ENCODE results near the gene DYNLT2B.
"Not testable (repeated sequence)": the region's sequence is repeated elsewhere in the genome, so short reads cannot be mapped to it uniquely, and the experiment has no call there.

DYNLT2B gene

DNA sequence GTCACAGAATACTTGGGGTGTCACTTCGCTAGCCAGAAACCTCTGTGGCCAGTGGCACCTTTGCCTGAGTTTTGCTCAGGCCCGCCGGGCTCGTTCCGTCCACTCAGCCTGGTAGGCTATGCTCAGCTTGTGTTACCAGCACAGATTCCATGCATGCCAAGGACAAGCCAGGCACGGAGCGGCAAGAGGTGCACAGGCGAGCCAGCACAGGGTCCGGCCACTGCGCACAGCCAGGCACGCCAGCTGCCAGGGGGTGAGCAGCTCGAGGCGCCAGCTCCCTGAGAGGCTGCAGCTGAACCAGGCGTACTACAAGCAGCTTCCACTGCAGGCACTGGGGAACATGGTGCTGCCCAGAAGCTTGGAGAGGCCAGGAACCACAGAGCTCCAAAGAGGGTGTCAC, 45.2 kb downstream of the DYNLT2B start:
- DNase-seq (ENCODE audit: low read depth): no peak

DNA sequence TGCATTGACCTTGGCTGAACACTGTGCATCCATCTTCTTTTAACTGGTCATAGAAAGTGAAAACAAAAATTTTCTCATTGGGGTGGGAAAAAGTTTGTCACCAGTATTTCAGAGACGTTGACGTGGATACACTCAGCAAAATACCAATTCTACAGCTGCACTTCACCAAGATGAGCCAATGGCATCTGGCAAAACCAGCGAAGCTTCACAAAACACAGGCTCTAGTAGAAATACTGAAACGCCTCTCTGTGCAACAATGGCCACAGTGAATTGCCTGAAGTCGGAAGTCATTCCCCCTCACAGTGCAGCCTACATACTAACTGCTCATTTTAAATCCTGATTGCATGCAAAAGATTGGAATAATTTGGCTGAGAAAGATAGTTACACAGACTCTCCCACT, 47.5 kb downstream of the DYNLT2B start:
- DNase-seq (ENCODE audit: low read depth): no peak

DNA sequence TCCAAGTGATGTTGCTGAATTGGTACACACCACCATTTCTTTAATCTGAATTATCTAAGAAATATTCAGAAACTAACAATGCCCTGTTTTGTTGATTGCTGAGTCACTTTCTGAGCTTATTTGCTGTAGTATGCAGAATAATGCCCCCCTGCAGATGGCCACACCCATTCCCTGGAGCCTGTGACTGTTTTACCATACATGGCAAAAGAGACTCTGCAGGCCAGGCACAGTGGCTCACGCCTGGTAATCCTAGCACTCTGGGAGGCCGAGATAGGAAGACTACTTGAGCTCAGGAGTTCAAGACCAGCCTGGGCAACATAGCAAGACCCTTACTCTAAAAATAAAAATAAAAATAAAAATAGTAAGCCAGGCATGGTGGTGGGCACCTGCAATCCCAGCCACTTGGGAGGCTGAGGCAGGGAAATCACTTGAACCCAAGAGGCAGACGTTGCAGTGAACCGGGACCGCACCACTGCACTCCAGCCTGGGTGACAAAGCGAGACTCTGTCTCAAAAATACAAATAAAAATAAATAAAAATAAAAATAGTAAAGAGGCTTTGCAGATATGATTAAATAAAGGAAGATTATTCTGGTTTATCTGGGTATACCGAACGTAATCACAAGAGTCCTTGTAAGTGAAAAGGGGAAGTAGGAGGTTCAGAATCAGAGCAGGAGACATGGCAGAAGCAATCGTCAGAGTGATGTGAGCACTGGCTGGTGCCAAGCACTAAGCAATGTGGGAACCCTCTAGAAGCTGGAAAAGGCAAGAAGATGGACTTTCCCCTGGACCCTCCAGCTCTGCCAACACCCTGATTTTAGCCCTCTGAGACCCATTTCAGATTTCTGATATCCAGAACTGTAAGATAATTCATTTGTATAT, 49.5 kb downstream of the DYNLT2B start:
- peak; percentile 71 for DNase-seq (ENCODE audit: low read depth)

DNA sequence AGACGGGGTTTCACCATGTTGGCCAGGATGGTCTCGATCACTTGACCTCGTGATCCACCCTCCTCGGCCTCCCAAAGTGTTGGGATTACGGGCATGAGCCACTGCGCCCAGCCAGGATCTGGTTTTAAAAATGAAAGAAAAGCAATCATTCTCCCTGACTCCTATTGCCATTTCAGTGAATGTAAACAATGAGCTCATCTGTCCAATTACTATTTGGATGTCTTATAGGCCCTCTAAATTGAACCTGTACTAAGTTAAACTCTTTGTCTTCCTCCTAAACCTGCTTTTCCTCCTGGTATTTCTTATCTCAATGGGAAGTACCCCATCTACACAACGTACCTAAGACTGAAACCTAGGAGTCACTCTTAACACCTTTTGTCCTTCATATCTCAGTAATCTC, 54.2 kb downstream of the DYNLT2B start:
- no peak for DNase-seq (ENCODE audit: low read depth)

DNA sequence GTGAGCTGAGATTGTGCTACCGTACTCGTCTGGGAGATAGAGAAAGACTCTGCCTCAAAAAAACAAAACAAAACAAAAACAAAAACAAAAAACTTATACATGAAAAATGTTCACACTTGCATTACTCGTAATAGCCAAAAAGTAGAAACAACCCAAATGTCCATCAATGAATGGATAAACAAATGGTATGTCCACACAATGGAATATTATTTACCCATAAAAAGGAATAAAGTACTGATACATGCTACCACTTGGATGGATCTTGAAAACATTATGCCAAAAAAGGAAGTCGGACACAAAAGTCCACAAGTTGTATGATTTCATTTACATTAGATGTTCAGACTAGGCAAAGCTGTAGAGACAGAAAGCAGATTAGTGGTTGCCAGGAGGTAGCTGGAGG, 57.3 kb downstream of the DYNLT2B start:
- DNase-seq (ENCODE audit: low read depth): no peak

DNA sequence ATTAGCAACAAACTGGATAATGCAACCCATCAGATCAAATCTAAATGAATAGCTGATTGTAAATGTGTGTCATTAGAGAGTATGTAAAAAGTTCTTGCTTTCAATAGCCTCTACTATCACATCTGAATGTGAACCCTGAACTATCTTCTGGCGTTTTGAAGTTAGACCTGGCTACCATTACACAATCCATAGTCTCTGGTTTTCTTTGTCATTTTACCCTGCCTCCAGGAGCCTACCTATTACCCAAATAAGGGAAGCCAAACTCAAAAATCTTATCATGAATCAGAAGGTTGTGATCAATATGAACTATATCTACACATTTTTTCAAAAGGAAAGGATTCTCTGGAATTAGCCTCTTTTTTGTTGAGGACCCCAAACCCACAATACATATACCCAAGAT, 62.3 kb downstream of the DYNLT2B start:
- no peak for DNase-seq (ENCODE audit: low read depth)

DNA sequence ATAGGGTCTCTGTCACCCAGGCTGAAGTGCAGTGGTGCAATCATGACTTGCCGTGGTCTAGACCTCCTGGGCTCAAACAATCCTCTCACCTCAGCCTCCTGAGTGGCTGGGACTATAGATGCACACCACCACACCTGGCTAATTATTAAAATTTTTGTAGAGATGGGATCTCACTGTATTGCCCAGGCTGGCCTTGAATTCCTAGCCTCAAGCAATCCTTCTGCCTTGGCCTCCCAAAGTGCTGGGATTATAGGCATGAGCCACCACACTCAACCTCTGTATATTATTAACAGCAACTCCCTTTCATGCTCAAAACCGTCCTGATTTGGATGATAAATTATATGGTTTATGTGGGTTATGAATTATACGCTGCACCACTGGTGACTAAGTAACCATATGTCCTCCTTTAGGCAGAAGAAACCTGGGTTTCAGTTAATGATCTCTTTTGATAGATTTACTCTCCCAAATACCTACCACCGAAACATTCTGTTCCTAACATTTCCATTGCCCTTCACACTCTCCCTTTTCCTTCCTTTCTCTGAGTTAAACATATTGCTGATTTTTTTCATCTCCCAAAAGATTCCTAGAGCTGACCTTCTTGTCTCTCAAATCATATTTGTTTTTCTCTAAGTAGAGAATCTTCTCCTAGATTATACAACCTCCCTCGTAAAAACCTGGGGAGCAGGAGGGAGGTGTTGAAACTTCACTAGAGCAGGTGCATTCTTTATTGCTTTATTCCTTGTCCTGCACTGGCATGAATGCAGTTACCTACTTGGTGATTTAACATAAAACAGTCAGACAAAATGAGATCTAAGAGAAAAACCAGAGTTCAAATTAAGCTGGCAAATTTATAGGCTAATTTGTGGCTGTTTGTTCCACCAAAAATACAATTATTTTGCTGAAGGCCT, 63.4 kb downstream of the DYNLT2B start:
- DNase-seq (ENCODE audit: low read depth): no peak

DNA sequence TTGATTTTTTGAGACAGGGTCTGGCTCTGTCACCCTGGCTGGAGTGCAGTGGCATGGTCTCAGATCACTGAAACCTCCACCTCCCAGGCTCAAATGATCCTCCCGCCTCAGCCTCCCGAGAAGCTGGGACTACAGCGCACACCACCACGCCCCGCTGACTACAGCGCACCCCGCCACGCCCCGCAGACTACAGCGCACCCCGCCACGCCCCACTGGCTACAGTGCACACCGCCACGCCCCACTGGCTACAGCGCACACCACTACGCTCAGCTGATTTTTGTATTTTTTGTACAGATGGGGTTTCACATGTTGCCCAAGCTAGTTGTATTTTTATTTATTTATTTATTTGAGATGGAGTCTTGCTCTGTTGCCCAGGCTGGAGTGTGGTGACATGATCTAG, 66.1 kb downstream of the DYNLT2B start:
- DNase-seq (ENCODE audit: low read depth): no peak

DNA sequence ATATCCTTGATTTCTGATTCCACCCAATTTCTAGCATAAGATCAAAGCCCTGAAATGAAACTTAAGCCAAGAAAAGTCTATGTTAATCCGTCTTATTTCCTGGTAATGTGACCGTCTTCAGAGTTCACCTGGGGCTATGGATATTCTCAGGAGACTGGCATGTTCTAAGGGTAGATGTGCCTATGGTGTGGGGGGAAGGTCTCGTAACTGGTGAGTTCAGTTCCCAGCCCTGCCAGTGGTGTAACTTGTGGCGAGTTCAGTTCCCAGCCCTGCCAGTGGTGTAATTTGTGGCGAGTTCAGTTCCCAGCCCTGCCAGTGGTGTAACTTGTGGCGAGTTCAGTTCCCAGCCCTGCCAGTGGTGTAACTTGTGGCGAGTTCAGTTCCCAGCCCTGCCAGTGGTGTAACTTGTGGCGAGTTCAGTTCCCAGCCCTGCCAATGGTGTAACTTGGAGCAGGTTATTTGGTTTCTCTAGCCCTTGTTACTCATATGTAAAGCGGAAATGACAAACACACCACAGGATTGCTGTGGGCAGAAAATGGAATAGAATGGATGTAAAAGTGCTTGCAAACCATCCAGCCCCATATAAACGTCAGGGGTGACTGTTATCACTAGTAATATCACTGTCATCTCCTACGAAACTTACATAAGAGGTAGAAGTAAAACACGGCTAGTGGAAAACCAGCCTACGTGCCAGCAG, 71.3 kb downstream of the DYNLT2B start:
- DNase-seq (ENCODE audit: low read depth): peak; percentile 82

DNA sequence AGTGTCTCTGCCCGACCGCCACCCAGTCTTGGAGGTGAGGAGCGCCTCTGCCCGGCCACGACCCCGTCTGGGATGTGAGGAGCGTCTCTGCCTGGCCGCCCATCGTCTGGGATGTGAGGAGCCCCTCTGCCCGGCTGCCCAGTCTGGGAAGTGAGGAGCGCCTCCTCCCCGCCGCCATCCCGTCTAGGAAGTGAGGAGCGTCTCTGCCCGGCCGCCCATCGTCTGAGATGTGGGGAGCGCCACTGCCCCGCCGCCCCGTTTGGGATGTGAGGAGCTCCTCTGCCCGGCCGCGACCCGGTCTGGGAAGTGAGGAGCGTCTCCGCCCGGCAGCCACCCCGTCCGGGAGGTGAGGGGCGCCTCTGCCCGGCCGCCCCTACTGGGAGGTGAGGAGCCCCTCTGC, 73.9 kb downstream of the DYNLT2B start:
- DNase-seq (ENCODE audit: low read depth): not testable (repeated sequence)

DNA sequence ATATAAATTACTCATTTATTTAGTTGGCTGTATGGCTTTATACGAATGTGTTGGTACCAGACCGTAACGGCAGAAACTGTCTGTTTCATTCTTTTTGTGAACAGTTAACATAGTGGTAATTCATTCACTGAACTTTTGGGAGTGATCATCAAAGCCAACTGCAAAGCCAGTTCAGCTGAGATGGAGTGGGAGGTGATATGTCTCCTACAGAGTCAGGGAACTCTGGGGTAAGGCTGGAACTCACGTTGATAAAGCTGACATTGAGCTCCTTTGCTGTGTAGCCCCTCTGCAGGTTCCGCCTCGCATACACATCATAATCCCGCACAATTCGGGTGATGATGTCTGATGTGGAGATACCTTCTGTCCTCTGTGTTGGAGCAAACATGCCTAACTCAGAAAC, 76.3 kb downstream of the DYNLT2B start:
- DNase-seq (ENCODE audit: low read depth): no peak

Data from stromal cell of bone marrow (primary cell).